ENCODE data around the gene PCGF1. TPM values are rescaled to one million over a fixed set of nuclear protein-coding genes. Genes with fewer than 3 reads are reported as not detected.

PCGF1 gene
- 10 to 100 TPM in 5 of 6 donors, 1 to 10 TPM in 1; 8.9 to 17.0 (median 14.1) TPM for polyA plus RNA-seq (ENCODE audit: low read depth in 6 of 6)

GRCh38 chr2:74507145-74507925, at the start of gene PCGF1:
TSS of gene PCGF1 (minus strand) at chr2:74507695. CDS start at chr2:74507668, 27 bp downstream.
- Mint-ChIP-seq H3K27me3 (peaks cover 34 to 56% (median 43%) of the 10 kb centered on the region in 3 donors), H3K4me1 (peaks cover 33 to 50% (median 48%) of the 10 kb centered on the region in 3 donors)

DNA sequence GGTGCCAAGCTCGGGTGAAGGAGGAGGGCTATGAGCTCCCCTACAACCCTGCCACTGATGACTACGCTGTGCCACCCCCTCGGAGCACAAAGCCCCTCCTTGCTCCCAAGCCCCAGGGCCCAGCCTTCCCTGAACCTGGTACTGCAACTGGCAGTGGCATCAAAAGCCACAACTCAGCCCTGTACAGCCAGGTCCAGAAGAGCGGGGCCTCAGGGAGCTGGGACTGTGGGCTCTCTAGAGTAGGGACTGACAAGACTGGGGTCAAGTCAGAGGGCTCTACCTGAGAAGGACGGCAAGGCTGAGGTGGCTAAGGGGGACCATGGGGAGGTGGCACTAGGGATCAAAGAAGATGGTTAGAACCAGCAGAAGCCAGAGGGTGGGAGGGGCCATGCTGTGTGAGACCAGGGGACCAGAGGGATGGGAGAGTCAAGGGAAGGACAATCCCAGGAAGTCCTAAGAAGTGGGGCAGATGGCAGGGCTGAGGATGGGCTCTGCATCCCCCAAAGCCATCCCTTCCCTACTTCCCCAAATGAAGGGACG, 49.4 kb upstream of the PCGF1 start:
- peaks cover 0 to 5% (median 0%) of the 10 kb centered on the region in 3 donors for H3K27me3 Mint-ChIP-seq
- no peaks in the 10 kb centered on the region for H3K9me3 Mint-ChIP-seq
- H3K4me3 Mint-ChIP-seq: peak overlapping the region in 5 of 8 donors; percentile 87 to 97 (median 93)
- ATAC-seq (ENCODE audit: low read depth in 2 of 2) (no peak), DNase-seq (no peak)
- peak overlapping the region in 1 of 6 donors; percentile 69 for H3K27ac Mint-ChIP-seq
- H3K36me3 Mint-ChIP-seq: no peaks in the 10 kb centered on the region
- H3K4me1 Mint-ChIP-seq: peaks cover 29 to 40% (median 35%) of the 10 kb centered on the region in 3 donors

More at GRCh38 chr2:74507145-74507925, at the start of gene PCGF1:
- ATAC-seq (ENCODE audit: low read depth in 2 of 2) (peak; percentile 90 to 92), DNase-seq (peak; percentile 98)
- H3K27ac Mint-ChIP-seq: peak within 1 kb of the TSS; percentile 97 to 100 (median 100)
- peaks cover 12 to 26% of the 10 kb centered on the region in 2 donors for H3K36me3 Mint-ChIP-seq
- H3K9me3 Mint-ChIP-seq: peaks cover 0 to 3% (median 0%) of the 10 kb centered on the region in 7 donors
- peak within 1 kb of the TSS; percentile 92 to 100 (median 100) for H3K4me3 Mint-ChIP-seq

DNA sequence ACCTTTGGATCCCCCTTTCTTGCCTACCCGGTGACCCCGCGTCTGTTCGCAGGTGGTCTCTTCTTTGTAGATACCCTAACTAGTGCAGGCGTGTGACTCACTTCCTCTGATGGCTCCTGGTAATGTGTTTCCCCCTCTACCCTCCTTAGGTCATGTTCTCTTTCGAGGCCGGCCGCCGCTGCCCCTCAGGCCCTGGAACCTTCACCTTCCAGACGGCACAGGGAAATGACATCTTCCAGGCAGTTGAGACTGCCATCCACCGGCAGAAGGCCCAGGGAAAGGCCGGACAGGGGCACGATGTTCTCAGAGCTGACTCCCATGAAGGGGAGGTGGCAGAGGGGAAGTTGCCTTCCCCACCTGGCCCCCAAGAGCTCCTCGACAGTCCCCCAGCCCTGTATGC, 48.7 kb upstream of the PCGF1 start:
- Mint-ChIP-seq H3K4me1 (peaks cover 29 to 39% (median 35%) of the 10 kb centered on the region in 3 donors), H3K27ac (peak overlapping the region in 4 of 6 donors; percentile 27 to 89 (median 84)), H3K27me3 (peaks cover 0 to 7% (median 6%) of the 10 kb centered on the region in 3 donors), H3K9me3 (no peaks in the 10 kb centered on the region), H3K4me3 (peak overlapping the region; percentile 72 to 97 (median 93)), H3K36me3 (no peaks in the 10 kb centered on the region)
- ATAC-seq (ENCODE audit: low read depth in 2 of 2) (no peak), DNase-seq (no peak)

DNA sequence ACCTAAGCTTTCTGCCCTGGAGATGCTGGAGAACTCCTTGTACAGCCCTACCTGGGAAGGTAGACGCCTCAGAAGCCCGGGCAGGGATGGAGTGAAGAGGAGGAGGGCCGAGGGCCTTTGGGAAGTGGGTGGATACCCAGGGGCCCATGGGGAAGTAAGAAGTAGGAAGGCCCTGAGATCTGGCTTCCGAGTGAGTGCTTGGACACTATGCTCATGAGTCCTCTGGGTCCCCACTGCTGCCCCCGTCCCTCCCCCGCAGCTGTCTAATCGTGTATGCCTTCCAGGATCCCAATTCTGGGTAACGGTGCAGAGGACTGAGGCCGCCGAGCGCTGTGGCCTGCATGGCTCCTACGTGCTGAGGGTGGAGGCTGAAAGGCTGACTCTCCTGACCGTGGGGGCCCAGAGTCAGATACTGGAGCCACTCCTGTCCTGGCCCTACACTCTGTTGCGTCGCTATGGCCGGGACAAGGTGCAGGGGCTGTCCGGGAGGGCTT, 48.2 kb upstream of the PCGF1 start:
- ATAC-seq (ENCODE audit: low read depth in 2 of 2): no peak
- DNase-seq: no peak
- peaks cover 0 to 9% (median 7%) of the 10 kb centered on the region in 3 donors for H3K27me3 Mint-ChIP-seq
- H3K27ac Mint-ChIP-seq: peak overlapping the region; percentile 27 to 95 (median 82)
- peak overlapping the region; percentile 87 to 98 (median 94) for H3K4me3 Mint-ChIP-seq
- peaks cover 29 to 38% (median 35%) of the 10 kb centered on the region in 3 donors for H3K4me1 Mint-ChIP-seq
- H3K9me3 Mint-ChIP-seq: no peaks in the 10 kb centered on the region
- H3K36me3 Mint-ChIP-seq: no peaks in the 10 kb centered on the region

- ATAC-seq (ENCODE audit: low read depth in 2 of 2) (peak; percentile 52 to 57), DNase-seq (peak; percentile 42)
- Mint-ChIP-seq H3K9me3 (no peaks in the 10 kb centered on the region), H3K4me1 (peaks cover 29 to 37% (median 35%) of the 10 kb centered on the region in 3 donors), H3K27me3 (peaks cover 6 to 13% (median 13%) of the 10 kb centered on the region in 3 donors), H3K4me3 (peak overlapping the region; percentile 87 to 98 (median 94)), H3K27ac (peak overlapping the region in 5 of 6 donors; percentile 80 to 96 (median 89)), H3K36me3 (no peaks in the 10 kb centered on the region)
These were observed 47.5 kb upstream of the PCGF1 start for GRCh38 chr2:74554820-74555531.

DNA sequence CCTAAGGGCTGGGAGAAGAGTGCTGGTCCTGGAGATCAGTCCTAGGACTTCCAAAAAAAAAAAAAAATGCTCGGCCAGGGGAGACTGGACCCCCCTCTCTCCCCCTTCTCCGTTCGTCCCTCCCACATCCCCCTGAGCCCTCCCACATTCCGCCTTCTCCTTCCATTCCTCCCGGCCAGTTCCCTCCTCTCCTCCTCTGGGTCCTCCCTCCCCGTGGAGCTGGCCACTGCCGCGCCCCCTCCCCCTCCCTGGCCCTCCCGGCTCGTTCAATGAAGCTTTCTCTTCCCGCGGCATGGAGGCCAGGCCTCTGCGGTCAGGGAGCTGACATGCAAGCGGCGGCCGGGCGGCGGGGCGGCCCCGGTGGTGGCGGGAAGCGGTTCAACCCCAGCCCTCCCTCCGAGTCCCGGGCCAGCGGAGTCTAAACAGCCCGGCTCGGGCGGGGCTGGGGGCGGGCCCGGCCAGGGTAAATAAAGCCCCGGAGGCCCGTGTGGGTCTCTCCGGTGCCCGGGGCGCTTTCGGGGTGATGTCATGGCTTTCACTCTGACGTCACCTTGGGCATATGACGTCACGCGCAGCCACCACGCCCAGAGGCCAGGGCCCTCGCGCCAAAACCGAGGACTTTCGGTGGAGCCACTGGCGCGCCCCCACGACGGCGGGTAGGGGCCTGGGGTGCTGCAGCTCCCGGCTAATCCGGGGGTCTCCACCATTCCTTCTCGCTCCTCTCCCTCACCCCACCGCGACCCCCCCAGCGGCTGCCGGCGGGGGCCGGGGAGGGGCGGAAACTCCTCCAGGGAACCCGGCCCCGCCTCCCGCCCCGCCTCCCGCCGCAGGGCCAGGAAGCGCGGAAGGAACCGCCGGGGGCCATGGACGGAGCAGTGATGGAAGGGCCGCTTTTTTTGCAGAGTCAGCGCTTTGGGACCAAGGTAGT, 46.7 kb upstream of the PCGF1 start, which contains the start of the genes DOK1 and LOXL3:
DOK1 (plus strand) TSS at position 829 of the 928 bp plus-strand sequence; CDS start at position 864, 35 bp downstream.
LOXL3 (minus strand) TSS at position 51 of the 928 bp plus-strand sequence. CDS start 1,308 bp downstream, outside the sequence.
- Mint-ChIP-seq H3K36me3 (no peaks in the 10 kb centered on the region), H3K4me3 (peak within 1 kb of the TSS; percentile 87 to 98 (median 94)), H3K4me1 (peaks cover 29 to 41% (median 35%) of the 10 kb centered on the region in 3 donors), H3K27me3 (peaks cover 7 to 21% (median 20%) of the 10 kb centered on the region in 3 donors), H3K9me3 (no peaks in the 10 kb centered on the region), H3K27ac (peak within 1 kb of the TSS; percentile 86 to 98 (median 96))
- DNase-seq (peak; percentile 77), ATAC-seq (ENCODE audit: low read depth in 2 of 2) (peak; percentile 74 to 75)

GRCh38 chr2:74552914-74553811, 45.7 kb upstream of the PCGF1 start:
- H3K27ac Mint-ChIP-seq: peak overlapping the region in 5 of 6 donors; percentile 86 to 98 (median 96)
- H3K4me3 Mint-ChIP-seq: peak overlapping the region; percentile 68 to 98 (median 86)
- peaks cover 12 to 25% (median 24%) of the 10 kb centered on the region in 3 donors for H3K27me3 Mint-ChIP-seq
- peaks cover 32 to 45% (median 39%) of the 10 kb centered on the region in 3 donors for H3K4me1 Mint-ChIP-seq
- no peak for DNase-seq
- no peaks in the 10 kb centered on the region for H3K36me3 Mint-ChIP-seq
- no peaks in the 10 kb centered on the region for H3K9me3 Mint-ChIP-seq
- no peak for ATAC-seq (ENCODE audit: low read depth in 2 of 2)

DNA sequence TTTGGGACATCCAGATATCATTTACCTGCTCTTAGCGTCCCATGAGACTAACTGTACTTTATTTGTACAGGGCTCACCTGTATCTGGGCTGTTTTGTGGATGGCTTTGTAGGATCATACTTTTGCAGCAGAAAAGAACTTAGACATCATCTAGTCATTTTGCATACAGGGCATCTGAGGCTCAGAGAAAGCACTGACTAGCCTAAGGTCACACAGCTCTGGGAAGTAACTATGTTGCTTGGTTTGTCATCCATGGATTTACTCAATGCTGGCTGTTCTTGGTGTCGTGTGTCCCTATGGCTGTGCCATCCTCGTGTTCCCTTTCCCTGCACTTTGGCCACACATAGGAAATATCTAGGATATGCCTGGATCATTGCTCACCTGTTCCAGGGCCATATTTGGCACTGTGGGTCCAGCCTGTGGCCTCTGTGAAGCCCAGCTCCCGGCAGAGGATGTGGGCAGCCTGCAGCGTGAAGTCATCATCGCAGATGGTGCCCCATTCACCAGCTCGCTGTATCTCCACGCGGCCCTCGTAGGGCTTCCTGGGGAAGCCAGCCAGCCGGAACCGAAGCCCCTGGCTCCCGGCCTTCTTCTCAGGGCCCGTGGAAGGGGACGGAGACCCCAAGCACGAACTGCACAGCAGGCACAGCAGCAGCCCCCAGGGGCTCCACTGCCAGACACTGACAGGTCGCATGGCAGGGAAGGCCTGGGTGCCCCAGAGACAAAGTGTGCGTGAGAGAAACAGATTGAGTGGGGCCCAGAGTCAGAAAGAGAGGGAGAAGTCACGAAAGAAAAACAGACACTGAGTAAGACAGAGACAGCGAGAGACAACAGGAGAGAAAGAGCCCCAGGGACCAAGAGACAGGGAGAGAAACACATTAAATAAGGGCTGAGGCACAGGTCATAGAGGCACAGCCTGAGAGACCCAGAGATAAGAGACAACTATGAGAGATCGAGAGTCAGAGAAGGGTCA, 44.7 kb upstream of the PCGF1 start:
- ATAC-seq (ENCODE audit: low read depth in 2 of 2): no peak
- no peak for DNase-seq
- H3K36me3 Mint-ChIP-seq: no peaks in the 10 kb centered on the region
- H3K9me3 Mint-ChIP-seq: no peaks in the 10 kb centered on the region
- H3K27ac Mint-ChIP-seq: peak overlapping the region in 5 of 6 donors; percentile 9 to 88 (median 46)
- H3K4me1 Mint-ChIP-seq: peaks cover 33 to 44% (median 37%) of the 10 kb centered on the region in 3 donors
- H3K4me3 Mint-ChIP-seq: peak overlapping the region; percentile 13 to 97 (median 60)
- peaks cover 18 to 33% (median 31%) of the 10 kb centered on the region in 3 donors for H3K27me3 Mint-ChIP-seq

DNA sequence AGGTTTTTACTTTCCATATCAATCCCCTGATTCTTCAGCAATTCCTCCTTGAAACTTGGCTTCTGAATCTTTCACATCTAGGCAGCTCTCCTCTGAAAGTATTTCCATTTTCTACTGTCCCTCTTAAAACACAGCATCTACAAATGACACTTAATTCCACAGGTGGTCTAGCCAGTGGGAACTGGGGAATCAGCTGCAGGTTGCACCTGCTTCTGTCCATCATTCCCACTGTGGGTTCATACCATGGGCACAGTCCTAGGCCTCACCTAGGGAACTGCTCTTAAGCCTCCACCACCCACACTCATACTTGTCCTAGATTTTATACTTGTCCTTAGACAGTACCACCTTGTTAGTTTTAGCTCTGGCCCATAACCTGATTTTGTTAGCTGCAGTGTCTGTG, 44.0 kb upstream of the PCGF1 start:
- peaks cover 27 to 37% (median 30%) of the 10 kb centered on the region in 3 donors for H3K4me1 Mint-ChIP-seq
- H3K4me3 Mint-ChIP-seq: peak overlapping the region in 3 of 8 donors; percentile 6 to 78 (median 60)
- peak overlapping the region in 2 of 6 donors; percentile 82 to 88 for H3K27ac Mint-ChIP-seq

GRCh38 chr2:74550231-74550630, 42.7 kb upstream of the PCGF1 start:
- Mint-ChIP-seq H3K4me1 (peaks cover 17 to 25% (median 20%) of the 10 kb centered on the region in 3 donors), H3K27ac (peak overlapping the region in 1 of 6 donors; percentile 26), H3K36me3 (no peaks in the 10 kb centered on the region), H3K4me3 (peak overlapping the region in 7 of 8 donors; percentile 31 to 91 (median 75)), H3K9me3 (no peaks in the 10 kb centered on the region), H3K27me3 (peaks cover 20 to 42% (median 39%) of the 10 kb centered on the region in 3 donors)
- DNase-seq (no peak), ATAC-seq (ENCODE audit: low read depth in 2 of 2) (no peak)

More for the DNA sequence above, 44.0 kb upstream of the PCGF1 start:
- Mint-ChIP-seq H3K9me3 (no peaks in the 10 kb centered on the region), H3K36me3 (no peaks in the 10 kb centered on the region), H3K27me3 (peaks cover 20 to 39% (median 34%) of the 10 kb centered on the region in 3 donors)
- no peak for DNase-seq
- no peak for ATAC-seq (ENCODE audit: low read depth in 2 of 2)

All from naive B cell (primary cell).